NCI-H526 (cell line): ENCODE results near the gene ACTMAP.
A peak's percentile ranks its signal among the peaks of the same experiment; 100 is the strongest.

Experiments
- DNase-seq, 2 experiments: peaks; one replicate each; lab custom pipeline; 2025; lab: John Stamatoyannopoulos, UW

The ACTMAP gene

DNA sequence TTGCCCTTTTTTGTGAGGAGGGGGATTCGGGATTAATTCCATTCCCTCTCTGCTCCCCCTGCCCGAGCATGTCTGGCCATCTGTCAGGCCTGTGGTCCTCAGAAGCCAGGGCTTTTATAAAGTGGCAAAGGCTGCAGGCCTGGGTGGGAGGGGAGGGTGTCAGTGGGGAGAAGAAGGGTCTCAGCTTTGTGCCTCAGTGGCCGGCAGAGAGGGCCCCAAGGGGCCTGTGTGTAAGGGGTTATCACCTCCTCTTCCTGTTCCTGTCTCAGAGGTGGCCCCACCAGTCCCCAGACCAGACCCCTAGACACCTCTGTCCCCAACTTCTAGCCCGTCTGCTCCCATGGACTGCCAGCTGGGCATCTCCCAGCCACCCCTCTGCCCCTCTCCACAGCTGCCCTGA is 56.4 kb downstream of the ACTMAP start:
- DNase-seq: no peak

DNA sequence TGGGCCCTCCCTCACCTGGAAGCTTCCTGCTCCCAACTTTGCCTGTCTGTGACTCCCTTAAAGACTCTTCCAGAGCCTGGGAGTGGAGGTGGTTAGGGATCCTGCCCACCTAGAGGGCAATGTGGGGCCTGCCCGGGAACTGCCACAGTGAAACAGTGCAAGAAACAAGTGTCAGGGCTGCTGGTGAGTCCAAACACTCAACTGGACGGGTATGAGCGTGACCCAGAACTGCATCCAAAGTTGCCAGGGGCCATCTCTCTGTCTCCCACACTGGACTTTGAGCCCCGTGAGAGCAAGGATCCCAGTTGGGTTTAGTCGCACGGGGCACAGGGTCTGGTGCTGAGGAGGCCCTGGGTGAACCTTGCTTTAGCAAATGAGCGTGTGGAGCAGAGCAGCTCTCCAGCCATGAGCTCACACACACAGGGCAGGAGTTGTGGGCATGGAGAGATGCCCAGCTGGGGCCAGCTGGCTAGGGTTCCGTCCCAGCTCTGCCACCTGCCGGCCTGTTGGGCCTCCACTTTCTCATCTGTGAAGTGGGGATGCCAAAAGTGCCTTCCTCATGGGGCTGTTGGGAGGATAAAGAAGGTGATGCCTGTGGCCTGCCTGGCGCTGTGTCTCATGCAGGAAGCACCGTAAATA is 57.0 kb downstream of the ACTMAP start:
- DNase-seq: no peak

- no peak for DNase-seq
Observed at GRCh38 chr19:40692212-40692551, 58.1 kb downstream of the ACTMAP start.

- DNase-seq: peak in 1 of 2 experiments; percentile 41
Observed at GRCh38 chr19:40691421-40692211, 58.7 kb downstream of the ACTMAP start.
